HG03196 (cell line): Measurements from ENCODE around the gene DIS3L2.
"Not testable (repeated sequence)": the region's sequence is repeated elsewhere in the genome, so short reads cannot be mapped to it uniquely, and the experiment has no call there.

Experiments used
- ATAC-seq: cut with Tn5 transposase; IDR thresholded peaks from one replicate; pipeline ENCODE4 v1.9.1; 2021; ENCODE audit not compliant: unreplicated experiment

The DIS3L2 gene

GRCh38 chr2:232378735-232379151, 417.2 kb downstream of the DIS3L2 start, which contains the start of gene ALPP:
TSS of gene ALPP (plus strand) at chr2:232378751. CDS start at chr2:232378803, 52 bp downstream.
- ATAC-seq, result not testable (repeated sequence)

GRCh38 chr2:232379610-232380590, 418.4 kb downstream of the DIS3L2 start:
- ATAC-seq, result not testable (repeated sequence)

- not testable (repeated sequence) for ATAC-seq
Measured at GRCh38 chr2:232381204-232382031, 419.9 kb downstream of the DIS3L2 start.

- ATAC-seq, result no peak
Measured at GRCh38 chr2:232382331-232383225, 421.1 kb downstream of the DIS3L2 start.

GRCh38 chr2:232384466-232384865, 423.0 kb downstream of the DIS3L2 start:
- no peak for ATAC-seq

- ATAC-seq, result not testable (repeated sequence)
Measured at GRCh38 chr2:232385058-232385457, 423.5 kb downstream of the DIS3L2 start.

GRCh38 chr2:232385660-232386489, 424.4 kb downstream of the DIS3L2 start:
- no peak for ATAC-seq

GRCh38 chr2:232386490-232386739, 424.9 kb downstream of the DIS3L2 start:
- ATAC-seq, result no peak
